ENCODE results near the gene CRHR2.
A peak's percentile ranks its signal among the peaks of the same experiment; 100 is the strongest.

Gene CRHR2

GRCh38 chr7:30705008-30705407 lies 22.8 kb upstream of the CRHR2 start:
- no peak overlapping the region for H4K91ac ChIP-seq (ENCODE audit: low read depth, low read length)
- H2BK5ac ChIP-seq (ENCODE audit: low read depth, low read length, poor library complexity) = no peak overlapping the region
- peak overlapping the region; percentile 27 for H3K4me3 ChIP-seq (ENCODE audit: low read depth, low read length)
- H3K9ac ChIP-seq (ENCODE audit: low read length) = no peak overlapping the region
- DNase-seq = no peak
- H3K23ac ChIP-seq (ENCODE audit: low read length) = no peak overlapping the region
- no peak overlapping the region for H4K8ac ChIP-seq (ENCODE audit: low read depth, low read length)
- H2AK5ac ChIP-seq (ENCODE audit: low read length) = no peak overlapping the region
- H3K4ac ChIP-seq (ENCODE audit: low read depth, low read length) = no peak overlapping the region
- H3K27me3 ChIP-seq (ENCODE audit: insufficient read depth, low read length) = no peaks in the 10 kb centered on the region
- no peaks in the 10 kb centered on the region for H3K79me1 ChIP-seq (ENCODE audit: low read length)
- H3K18ac ChIP-seq (ENCODE audit: low read length) = no peak overlapping the region
- no peaks in the 10 kb centered on the region for H3K9me3 ChIP-seq (ENCODE audit: insufficient read depth, low read depth, low read length)
- peaks cover 6% of the 10 kb centered on the region in 2 experiments for H3K4me1 ChIP-seq (ENCODE audit: control insufficient read depth in 1 of 2, insufficient read depth in 2 of 2, low read length in 2 of 2)
- H3K36me3 ChIP-seq (ENCODE audit: control insufficient read depth in 1 of 2, insufficient read depth in 2 of 2, low read length in 2 of 2) = no peaks in the 10 kb centered on the region
- WGBS (ENCODE audit: extremely low coverage, insufficient coverage, insufficient read length) = no CpG with 5 or more reads among the region's 8 CpGs
- H4K12ac ChIP-seq (ENCODE audit: low read depth, low read length) = no peak overlapping the region
- no peak overlapping the region for H2BK12ac ChIP-seq (ENCODE audit: low read length)
- H3K27ac ChIP-seq (ENCODE audit: low read depth, low read length) = no peak overlapping the region
- H2BK120ac ChIP-seq (ENCODE audit: insufficient read depth, low read length, poor library complexity) = no peak overlapping the region
- H2AFZ ChIP-seq (ENCODE audit: insufficient read depth, low read length, poor library complexity) = no peak overlapping the region
- H3K4me2 ChIP-seq (ENCODE audit: low read length) = no peak overlapping the region
- H3K14ac ChIP-seq (ENCODE audit: low read length) = no peak overlapping the region
- no peaks in the 10 kb centered on the region for H3K79me2 ChIP-seq (ENCODE audit: control insufficient read depth, insufficient read depth, low read length, poor library complexity)

- Histone ChIP-seq H3K9ac (ENCODE audit: low read length) (no peak overlapping the region), H3K18ac (ENCODE audit: low read length) (no peak overlapping the region), H4K91ac (ENCODE audit: low read depth, low read length) (no peak overlapping the region), H3K27me3 (ENCODE audit: insufficient read depth, low read length) (no peaks in the 10 kb centered on the region), H2AFZ (ENCODE audit: insufficient read depth, low read length, poor library complexity) (no peak overlapping the region), H4K8ac (ENCODE audit: low read depth, low read length) (no peak overlapping the region), H3K14ac (ENCODE audit: low read length) (no peak overlapping the region), H3K4me1 (ENCODE audit: control insufficient read depth in 1 of 2, insufficient read depth in 2 of 2, low read length in 2 of 2) (peaks cover 6% of the 10 kb centered on the region in 2 experiments), H3K4me3 (ENCODE audit: low read depth, low read length) (no peak overlapping the region), H4K12ac (ENCODE audit: low read depth, low read length) (no peak overlapping the region), H3K4me2 (ENCODE audit: low read length) (no peak overlapping the region), H2BK12ac (ENCODE audit: low read length) (no peak overlapping the region), H3K9me3 (ENCODE audit: insufficient read depth, low read depth, low read length) (no peaks in the 10 kb centered on the region), H3K36me3 (ENCODE audit: control insufficient read depth in 1 of 2, insufficient read depth in 2 of 2, low read length in 2 of 2) (no peaks in the 10 kb centered on the region), H3K23ac (ENCODE audit: low read length) (no peak overlapping the region), H3K79me2 (ENCODE audit: control insufficient read depth, insufficient read depth, low read length, poor library complexity) (no peaks in the 10 kb centered on the region), H3K27ac (ENCODE audit: low read depth, low read length) (no peak overlapping the region), H2BK120ac (ENCODE audit: insufficient read depth, low read length, poor library complexity) (no peak overlapping the region), H3K4ac (ENCODE audit: low read depth, low read length) (no peak overlapping the region), H2AK5ac (ENCODE audit: low read length) (no peak overlapping the region), H2BK5ac (ENCODE audit: low read depth, low read length, poor library complexity) (no peak overlapping the region), H3K79me1 (ENCODE audit: low read length) (no peaks in the 10 kb centered on the region)
- no CpG with 5 or more reads among the region's 4 CpGs for WGBS (ENCODE audit: extremely low coverage, insufficient coverage, insufficient read length)
- no peak for DNase-seq
Observed at GRCh38 chr7:30703756-30704155, 21.5 kb upstream of the CRHR2 start.

- Histone ChIP-seq H3K14ac (ENCODE audit: low read length) (no peak overlapping the region), H3K79me1 (ENCODE audit: low read length) (no peaks in the 10 kb centered on the region), H3K36me3 (ENCODE audit: control insufficient read depth in 1 of 2, insufficient read depth in 2 of 2, low read length in 2 of 2) (no peaks in the 10 kb centered on the region), H2AK5ac (ENCODE audit: low read length) (no peak overlapping the region), H4K91ac (ENCODE audit: low read depth, low read length) (no peak overlapping the region), H3K9ac (ENCODE audit: low read length) (no peak overlapping the region), H3K4me1 (ENCODE audit: control insufficient read depth in 1 of 2, insufficient read depth in 2 of 2, low read length in 2 of 2) (peaks cover 6% of the 10 kb centered on the region in 2 experiments), H2AFZ (ENCODE audit: insufficient read depth, low read length, poor library complexity) (no peak overlapping the region), H2BK120ac (ENCODE audit: insufficient read depth, low read length, poor library complexity) (no peak overlapping the region), H3K4ac (ENCODE audit: low read depth, low read length) (no peak overlapping the region), H2BK5ac (ENCODE audit: low read depth, low read length, poor library complexity) (no peak overlapping the region), H3K4me2 (ENCODE audit: low read length) (no peak overlapping the region), H3K18ac (ENCODE audit: low read length) (no peak overlapping the region), H3K4me3 (ENCODE audit: low read depth, low read length) (no peak overlapping the region), H3K27me3 (ENCODE audit: insufficient read depth, low read length) (no peaks in the 10 kb centered on the region), H3K79me2 (ENCODE audit: control insufficient read depth, insufficient read depth, low read length, poor library complexity) (no peaks in the 10 kb centered on the region), H4K8ac (ENCODE audit: low read depth, low read length) (no peak overlapping the region), H3K23ac (ENCODE audit: low read length) (no peak overlapping the region), H3K27ac (ENCODE audit: low read depth, low read length) (no peak overlapping the region), H3K9me3 (ENCODE audit: insufficient read depth, low read depth, low read length) (no peaks in the 10 kb centered on the region), H4K12ac (ENCODE audit: low read depth, low read length) (no peak overlapping the region), H2BK12ac (ENCODE audit: low read length) (no peak overlapping the region)
- peak in 1 of 2 donors; percentile 33 for DNase-seq
- no CpG with 5 or more reads among the region's 1 CpG for WGBS (ENCODE audit: extremely low coverage, insufficient coverage, insufficient read length)
Observed at GRCh38 chr7:30702200-30702599, 19.9 kb upstream of the CRHR2 start.

GRCh38 chr7:30700941-30701340 lies 18.7 kb upstream of the CRHR2 start:
- no peak overlapping the region for H3K27ac ChIP-seq (ENCODE audit: low read depth, low read length)
- no peak overlapping the region for H2BK120ac ChIP-seq (ENCODE audit: insufficient read depth, low read length, poor library complexity)
- no peak for DNase-seq
- H3K79me2 ChIP-seq (ENCODE audit: control insufficient read depth, insufficient read depth, low read length, poor library complexity) = no peaks in the 10 kb centered on the region
- no peak overlapping the region for H4K12ac ChIP-seq (ENCODE audit: low read depth, low read length)
- H3K4me2 ChIP-seq (ENCODE audit: low read length) = no peak overlapping the region
- no peak overlapping the region for H2BK12ac ChIP-seq (ENCODE audit: low read length)
- no peak overlapping the region for H3K23ac ChIP-seq (ENCODE audit: low read length)
- no peaks in the 10 kb centered on the region for H3K27me3 ChIP-seq (ENCODE audit: insufficient read depth, low read length)
- H4K8ac ChIP-seq (ENCODE audit: low read depth, low read length) = no peak overlapping the region
- H3K4ac ChIP-seq (ENCODE audit: low read depth, low read length) = no peak overlapping the region
- H3K18ac ChIP-seq (ENCODE audit: low read length) = no peak overlapping the region
- H3K9ac ChIP-seq (ENCODE audit: low read length) = no peak overlapping the region
- H2BK5ac ChIP-seq (ENCODE audit: low read depth, low read length, poor library complexity) = no peak overlapping the region
- H4K91ac ChIP-seq (ENCODE audit: low read depth, low read length) = no peak overlapping the region
- H3K14ac ChIP-seq (ENCODE audit: low read length) = no peak overlapping the region
- no CpG with 5 or more reads among the region's 3 CpGs for WGBS (ENCODE audit: extremely low coverage, insufficient coverage, insufficient read length)
- no peak overlapping the region for H2AFZ ChIP-seq (ENCODE audit: insufficient read depth, low read length, poor library complexity)
- no peak overlapping the region for H3K4me3 ChIP-seq (ENCODE audit: low read depth, low read length)
- no peaks in the 10 kb centered on the region for H3K79me1 ChIP-seq (ENCODE audit: low read length)
- no peaks in the 10 kb centered on the region for H3K36me3 ChIP-seq (ENCODE audit: control insufficient read depth in 1 of 2, insufficient read depth in 2 of 2, low read length in 2 of 2)
- no peaks in the 10 kb centered on the region for H3K9me3 ChIP-seq (ENCODE audit: insufficient read depth, low read depth, low read length)
- H2AK5ac ChIP-seq (ENCODE audit: low read length) = no peak overlapping the region
- H3K4me1 ChIP-seq (ENCODE audit: control insufficient read depth in 1 of 2, insufficient read depth in 2 of 2, low read length in 2 of 2) = peaks cover 6% of the 10 kb centered on the region in 2 experiments

All from trophoblast cell (in vitro differentiated cells and primary cell).